GM23338 (cell line): ENCODE measurements around the gene INPP5D. TPM values are rescaled to one million over a fixed set of nuclear protein-coding genes. Genes with fewer than 3 reads are reported as not detected.
A peak's percentile ranks its signal among the peaks of the same experiment; 100 is the strongest.

Experiments used
- ATAC-seq: fragments of 200-7000 bp; cut with Tn5 transposase; 3 replicates; pipeline ENCODE4 v1.9.1; 2020
- DNase-seq: peaks from one replicate; pipeline ENCODE4 v3.0.0-alpha.2; 2015; ENCODE audit warnings: low spot score
- H2AFZ ChIP-seq: fragments of 200-600 bp; sonication (generic); 2 replicates; pipeline ENCODE4 v1.8.0; 2016; ENCODE audit warnings: antibody characterized with exemption, mild to moderate bottlenecking, moderate library complexity
- H3F3A ChIP-seq: fragments of 200-600 bp; sonication (generic); replicated peaks from 2 replicates; pipeline ENCODE4 v1.8.0; 2017; ENCODE audit warnings: antibody characterized with exemption, mixed run types, low read depth
- H3K27ac ChIP-seq: fragments of 200-600 bp; sonication (generic); 2 replicates; pipeline ENCODE4 v1.6.1; 2016; ENCODE audit warnings: low read depth
- H3K27me3 ChIP-seq: fragments of 200-600 bp; sonication (generic); 2 replicates; pipeline ENCODE4 v1.8.0; 2016; ENCODE audit warnings: mild to moderate bottlenecking, mixed run types, moderate library complexity; ENCODE audit not compliant: insufficient read depth
- H3K36me3 ChIP-seq: fragments of 200-600 bp; sonication (generic); 2 replicates; pipeline ENCODE4 v1.8.0; 2016; ENCODE audit warnings: mild to moderate bottlenecking; ENCODE audit not compliant: insufficient read depth
- H3K4me1 ChIP-seq: fragments of 200-600 bp; sonication (generic); 2 replicates; pipeline ENCODE4 v1.8.0; 2016; ENCODE audit warnings: mild to moderate bottlenecking, moderate library complexity; ENCODE audit not compliant: insufficient read depth
- H3K4me2 ChIP-seq: fragments of 200-600 bp; sonication (generic); 2 replicates; pipeline ENCODE4 v1.7.1; 2017; ENCODE audit warnings: mixed run types
- H3K4me3 ChIP-seq: fragments of 200-600 bp; sonication (generic); 2 replicates; pipeline ENCODE4 v1.6.1; 2016; ENCODE audit warnings: mixed run types
- H3K79me2 ChIP-seq: fragments of 200-600 bp; sonication (generic); replicated peaks from 2 replicates; pipeline ENCODE4 v1.8.0; 2017; ENCODE audit warnings: mild to moderate bottlenecking; ENCODE audit not compliant: insufficient read depth
- H3K9me2 ChIP-seq: fragments of 200-600 bp; sonication (generic); 2 replicates; pipeline ENCODE4 v1.8.0; 2017; ENCODE audit not compliant: insufficient read depth
- H4K20me1 ChIP-seq: fragments of 200-600 bp; sonication (generic); replicated peaks from 2 replicates; pipeline ENCODE4 v1.8.0; 2017; ENCODE audit warnings: mild to moderate bottlenecking; ENCODE audit not compliant: insufficient read depth
- H3K27ac Mint-ChIP-seq: 2 replicates; pipeline ENCODE4 v1.8.0; 2020; ENCODE audit warnings: inconsistent platforms, mild to moderate bottlenecking, moderate library complexity, mixed read lengths
- H3K27me3 Mint-ChIP-seq: 3 replicates; pipeline ENCODE4 v1.8.0; 2022; ENCODE audit warnings: low read depth, mild to moderate bottlenecking, moderate library complexity, mixed read lengths, inconsistent platforms; ENCODE audit not compliant: insufficient read depth, poor library complexity
- H3K36me3 Mint-ChIP-seq: 3 replicates; pipeline ENCODE4 v1.8.0; 2021; ENCODE audit warnings: low read depth, mild to moderate bottlenecking, inconsistent platforms, moderate library complexity, mixed read lengths
- H3K4me1 Mint-ChIP-seq: 3 replicates; pipeline ENCODE4 v1.8.0; 2020; ENCODE audit warnings: mild to moderate bottlenecking, inconsistent platforms, mixed read lengths
- H3K4me3 Mint-ChIP-seq: 3 replicates; pipeline ENCODE4 v1.8.0; 2021; ENCODE audit warnings: moderate library complexity, mild to moderate bottlenecking, inconsistent platforms, mixed read lengths
- H3K9me3 Mint-ChIP-seq: 3 replicates; pipeline ENCODE4 v1.8.0; 2020; ENCODE audit warnings: moderate library complexity, mild to moderate bottlenecking, inconsistent platforms, mixed read lengths
- CREB1 ChIP-seq: fragments of 250-450 bp; sonication (Bioruptor Pico); IDR thresholded peaks from 2 replicates; pipeline ENCODE4 v1.5.0; 2020; ENCODE audit warnings: low read depth, mild to moderate bottlenecking, moderate library complexity
- CTCF ChIP-seq, 2 experiments: fragments of 200-600 bp in 1 of 2; sonication (generic) in 1 of 2; conservative IDR thresholded peaks; 2 replicates each; pipeline versions ENCODE4 v1.5.1 to v1.6.1; 2016 to 2017; ENCODE audit warnings: antibody characterized with exemption in 2 of 2, low read depth in 2 of 2, mild to moderate bottlenecking in 2 of 2, moderate library complexity in 1 of 2
- ETS1 ChIP-seq: IDR thresholded peaks from 2 replicates; pipeline ENCODE4 v1.6.1; 2016; ENCODE audit warnings: antibody characterized with exemption
- EZH2 ChIP-seq: fragments of 200-600 bp; sonication (generic); IDR thresholded peaks from one replicate; pipeline ENCODE4 v1.8.0; 2017; ENCODE audit warnings: antibody characterized with exemption, mild to moderate bottlenecking, low read depth; ENCODE audit not compliant: unreplicated experiment
- EZH2phosphoT487 ChIP-seq: fragments of 200-600 bp; sonication (generic); IDR thresholded peaks from one replicate; pipeline ENCODE4 v1.8.1; 2018; ENCODE audit warnings: antibody characterized with exemption; ENCODE audit not compliant: unreplicated experiment
- JUNB ChIP-seq: IDR thresholded peaks from one replicate; pipeline ENCODE4 v1.6.1; 2016; ENCODE audit warnings: antibody characterized with exemption; ENCODE audit not compliant: unreplicated experiment
- NANOG ChIP-seq: IDR thresholded peaks from 2 replicates; pipeline ENCODE4 v1.6.1; 2016; ENCODE audit warnings: antibody characterized with exemption, borderline replicate concordance
- POLR2AphosphoS5 ChIP-seq: IDR thresholded peaks from 2 replicates; pipeline ENCODE4 v1.6.1; 2016; ENCODE audit warnings: antibody characterized with exemption, low read depth
- REST ChIP-seq: IDR thresholded peaks from one replicate; pipeline ENCODE4 v1.6.1; 2018; ENCODE audit warnings: antibody characterized with exemption; ENCODE audit not compliant: unreplicated experiment
- STAT1 ChIP-seq: IDR thresholded peaks from one replicate; pipeline ENCODE4 v1.6.1; 2016; ENCODE audit warnings: antibody characterized with exemption; ENCODE audit not compliant: unreplicated experiment
- ZNF114 ChIP-seq: fragments of 250-450 bp; sonication (Bioruptor Pico); IDR thresholded peaks from 2 replicates; pipeline ENCODE4 v1.5.0; 2020; ENCODE audit warnings: mild to moderate bottlenecking, moderate library complexity
- ZNF331 ChIP-seq: fragments of 250-450 bp; sonication (Bioruptor Pico); IDR thresholded peaks from 2 replicates; pipeline ENCODE4 v1.5.0; 2020; ENCODE audit warnings: low read depth, mild to moderate bottlenecking, moderate library complexity
- polyA plus RNA-seq: library from polyadenylated mRNA; unstranded; fragments of >200 nt; fragmentation: Nextera tagmentation; extraction: Ambion mirVana; gene quantifications from 2 replicates; pipeline ENCODE4 v1.2.1, GENCODE V29; 2016
- total RNA-seq: library from RNA; depleted of rRNA; stranded (reverse); fragments of >200 nt; shearing (Covaris generic); gene quantifications from 2 replicates; pipeline ENCODE4 v1.2.3, GENCODE V29; 2014

The INPP5D gene
- total and polyA plus RNA-seq, 2 experiments from 2014 or later = 6.6 to 8.3 TPM

- Histone ChIP-seq H3K27ac (no peak overlapping the region), H3F3A (peaks cover 4% of the 10 kb centered on the region; the same call in 1 of the 2 replicates), H3K4me1 (peaks cover 26% of the 10 kb centered on the region), H3K4me3 (no peak overlapping the region), H3K36me3 (no peaks in the 10 kb centered on the region), H3K27me3 (no peaks in the 10 kb centered on the region), H3K9me2 (peaks cover 6% of the 10 kb centered on the region; the same call in 1 of the 2 replicates), H2AFZ (0 out of 2 replicates have a peak overlapping the region, but pooled peaks have one; percentile 14), H4K20me1 (no peaks in the 10 kb centered on the region), H3K4me2 (no peak overlapping the region), H3K79me2 (no peaks in the 10 kb centered on the region)
- TF ChIP-seq NANOG (no peak), CREB1 (CRISPR knock-in tag) (no peak), EZH2phosphoT487 (no peak)
- peaks cover 13% of the 10 kb centered on the region for H3K27me3 Mint-ChIP-seq
- ATAC-seq = no peak
- H3K9me3 Mint-ChIP-seq = peaks cover 2% of the 10 kb centered on the region; the same call in 1 of the 3 replicates
- no peak for DNase-seq
- peaks cover 24% of the 10 kb centered on the region for H3K4me1 Mint-ChIP-seq
- H3K36me3 Mint-ChIP-seq = no peaks in the 10 kb centered on the region
- H3K27ac Mint-ChIP-seq = no peak overlapping the region; the same call in 1 of the 2 replicates
- no peak overlapping the region for H3K4me3 Mint-ChIP-seq
These were observed 153.8 kb downstream of the INPP5D start for GRCh38 chr2:233213975-233214374.

- no peak overlapping the region for H3K4me2 ChIP-seq
- H3K79me2 ChIP-seq = no peaks in the 10 kb centered on the region
- H3K27me3 ChIP-seq = no peaks in the 10 kb centered on the region
- no peaks in the 10 kb centered on the region for H3K36me3 ChIP-seq
- DNase-seq (no peak), ATAC-seq (no peak)
- no peaks in the 10 kb centered on the region for H3K27me3 Mint-ChIP-seq
- H3K27ac Mint-ChIP-seq = no peak overlapping the region
- H3K9me2 ChIP-seq = peaks cover 6% of the 10 kb centered on the region; the same call in 1 of the 2 replicates
- H3F3A ChIP-seq = no peaks in the 10 kb centered on the region
- H4K20me1 ChIP-seq = no peaks in the 10 kb centered on the region
- no peak overlapping the region for H3K4me3 Mint-ChIP-seq
- H3K4me1 Mint-ChIP-seq = no peaks in the 10 kb centered on the region
- H3K4me1 ChIP-seq = peaks cover 9% of the 10 kb centered on the region; the same call in 1 of the 2 replicates
- H3K36me3 Mint-ChIP-seq = no peaks in the 10 kb centered on the region
- no peak overlapping the region for H3K27ac ChIP-seq
- H3K9me3 Mint-ChIP-seq = no peaks in the 10 kb centered on the region
- no peak overlapping the region for H3K4me3 ChIP-seq
- H2AFZ ChIP-seq = no peak overlapping the region
- TF ChIP-seq POLR2AphosphoS5 (no peak), CREB1 (CRISPR knock-in tag) (no peak), REST (no peak), EZH2phosphoT487 (no peak), ZNF331 (CRISPR knock-in tag) (no peak), ZNF114 (CRISPR knock-in tag) (no peak), JUNB (no peak), STAT1 (no peak), CTCF (conservative IDR thresholded peaks at IDR 0.05; ENCODE audit: low read depth in 2 of 2) (no peak), ETS1 (no peak), EZH2 (no peak), NANOG (no peak)
These were observed 157.8 kb downstream of the INPP5D start for GRCh38 chr2:233217892-233218377.
